ENCODE results near the gene MLC1.

- no peak for TF ChIP-seq L3MBTL2 (conservative IDR thresholded peaks at IDR 0.05)
- no peak for TF ChIP-seq FOXK2 (IDR thresholded peaks at IDR 0.05)
- TF ChIP-seq ELF4 (IDR thresholded peaks at IDR 0.05) = no peak
- TF ChIP-seq ARNT (IDR thresholded peaks at IDR 0.05) = no peak
- TF ChIP-seq NFRKB (IDR thresholded peaks at IDR 0.05) = no peak
- TF ChIP-seq FOXM1 (IDR thresholded peaks at IDR 0.05; ENCODE audit: borderline replicate concordance) = no peak
- no peak for TF ChIP-seq PKNOX1 (IDR thresholded peaks at IDR 0.05)
- TF ChIP-seq LEF1 (IDR thresholded peaks at IDR 0.05; ENCODE audit: borderline replicate concordance) = no peak
- TF ChIP-seq ZNF384 (IDR thresholded peaks at IDR 0.05) = no peak
- TF ChIP-seq FOXA1 (IDR thresholded peaks at IDR 0.05) = no peak
- no peak for TF ChIP-seq SP1 (IDR thresholded peaks at IDR 0.05)
- no peak for TF ChIP-seq SUZ12 (IDR thresholded peaks at IDR 0.05)
Measured at GRCh38 chr22:50071432-50072166, 13.6 kb downstream of the MLC1 start.
